ENCODE results near the gene GHRL.

GHRL gene

DNA sequence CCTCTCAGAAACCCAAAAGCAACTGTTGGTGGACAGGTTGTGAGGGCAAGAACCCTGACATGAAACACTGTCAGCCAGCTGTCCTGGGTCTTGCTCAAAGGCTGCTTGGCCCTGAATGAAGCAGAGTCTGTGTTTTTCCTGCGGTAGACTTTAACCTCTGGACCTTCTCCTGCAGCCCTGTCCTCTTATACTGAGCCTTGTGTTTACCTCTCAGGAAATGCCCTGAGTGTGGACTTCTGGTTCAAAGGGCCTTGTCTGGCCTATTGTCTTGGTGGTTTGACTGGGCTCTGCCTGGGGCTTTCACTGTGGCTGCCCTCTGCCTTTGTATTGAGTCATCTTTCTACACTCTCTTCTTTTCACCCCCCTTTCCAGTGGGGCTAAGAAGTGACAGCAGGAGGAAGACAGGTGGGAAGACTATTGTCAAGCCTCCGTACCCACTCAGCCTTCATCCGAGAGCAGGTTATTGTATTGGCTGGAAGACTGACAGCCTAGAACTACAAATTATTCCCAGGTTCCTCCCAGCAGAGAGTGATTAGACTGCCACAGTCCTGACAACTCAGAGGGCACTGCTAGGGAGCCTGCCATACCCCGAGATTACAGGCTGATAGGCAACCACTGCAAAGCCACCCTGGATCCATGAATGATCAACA, 24.7 kb upstream of the GHRL start:
- H3K4me3 Mint-ChIP-seq: peak overlapping the region; percentile 74 to 85 (median 83)
- no peak overlapping the region for H3K27ac Mint-ChIP-seq
- H3K27me3 Mint-ChIP-seq (ENCODE audit: low read depth): no peaks in the 10 kb centered on the region
- peaks cover 7% of the 10 kb centered on the region for H3K4me1 Mint-ChIP-seq
- no peaks in the 10 kb centered on the region for H3K9me3 Mint-ChIP-seq
- TF ChIP-seq, protein P1, sequence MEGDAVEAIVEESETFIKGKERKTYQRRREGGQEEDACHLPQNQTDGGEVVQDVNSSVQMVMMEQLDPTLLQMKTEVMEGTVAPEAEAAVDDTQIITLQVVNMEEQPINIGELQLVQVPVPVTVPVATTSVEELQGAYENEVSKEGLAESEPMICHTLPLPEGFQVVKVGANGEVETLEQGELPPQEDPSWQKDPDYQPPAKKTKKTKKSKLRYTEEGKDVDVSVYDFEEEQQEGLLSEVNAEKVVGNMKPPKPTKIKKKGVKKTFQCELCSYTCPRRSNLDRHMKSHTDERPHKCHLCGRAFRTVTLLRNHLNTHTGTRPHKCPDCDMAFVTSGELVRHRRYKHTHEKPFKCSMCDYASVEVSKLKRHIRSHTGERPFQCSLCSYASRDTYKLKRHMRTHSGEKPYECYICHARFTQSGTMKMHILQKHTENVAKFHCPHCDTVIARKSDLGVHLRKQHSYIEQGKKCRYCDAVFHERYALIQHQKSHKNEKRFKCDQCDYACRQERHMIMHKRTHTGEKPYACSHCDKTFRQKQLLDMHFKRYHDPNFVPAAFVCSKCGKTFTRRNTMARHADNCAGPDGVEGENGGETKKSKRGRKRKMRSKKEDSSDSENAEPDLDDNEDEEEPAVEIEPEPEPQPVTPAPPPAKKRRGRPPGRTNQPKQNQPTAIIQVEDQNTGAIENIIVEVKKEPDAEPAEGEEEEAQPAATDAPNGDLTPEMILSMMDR (IDR thresholded peaks at IDR 0.05; ENCODE audit: unreplicated experiment in 3 of 3): no peak
- peaks cover 34% of the 10 kb centered on the region for H3K36me3 Mint-ChIP-seq (ENCODE audit: low read depth)

- no peak overlapping the region for H3K27ac Mint-ChIP-seq
- H3K36me3 Mint-ChIP-seq (ENCODE audit: low read depth): peaks cover 48% of the 10 kb centered on the region
- H3K27me3 Mint-ChIP-seq (ENCODE audit: low read depth): no peaks in the 10 kb centered on the region
- peaks cover 7% of the 10 kb centered on the region for H3K4me1 Mint-ChIP-seq
- TF ChIP-seq, protein P1 (IDR thresholded peaks at IDR 0.05; ENCODE audit: unreplicated experiment in 3 of 3): no peak
- no peaks in the 10 kb centered on the region for H3K9me3 Mint-ChIP-seq
- no peak overlapping the region for H3K4me3 Mint-ChIP-seq
Observed at GRCh38 chr3:10315771-10316344, 23.1 kb upstream of the GHRL start.

DNA sequence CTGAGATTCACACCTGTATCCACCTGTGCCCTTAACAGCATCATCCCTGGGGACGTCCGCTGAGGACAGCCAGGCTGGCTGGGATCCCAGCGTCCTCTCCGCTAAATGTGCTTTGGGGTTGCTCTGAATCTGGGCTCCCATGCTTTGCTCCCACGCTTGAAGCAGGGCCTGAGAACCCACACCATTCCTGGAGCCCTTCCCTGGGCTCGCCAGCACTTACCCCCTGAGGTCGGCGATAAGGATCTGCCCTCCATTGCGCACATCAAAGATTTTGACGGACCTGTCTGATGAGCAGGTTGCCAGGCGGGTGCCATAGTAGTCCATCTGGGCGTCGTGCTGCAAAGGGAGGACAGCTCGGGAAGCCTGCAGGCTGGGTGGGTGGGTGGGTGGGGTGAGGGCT, 22.4 kb upstream of the GHRL start:
- Mint-ChIP-seq H3K4me3 (no peak overlapping the region), H3K27ac (no peak overlapping the region), H3K27me3 (ENCODE audit: low read depth) (no peaks in the 10 kb centered on the region), H3K9me3 (no peaks in the 10 kb centered on the region), H3K36me3 (ENCODE audit: low read depth) (peaks cover 56% of the 10 kb centered on the region), H3K4me1 (peaks cover 7% of the 10 kb centered on the region)
- TF ChIP-seq, protein P1 (IDR thresholded peaks at IDR 0.05; ENCODE audit: unreplicated experiment in 3 of 3): no peak

DNA sequence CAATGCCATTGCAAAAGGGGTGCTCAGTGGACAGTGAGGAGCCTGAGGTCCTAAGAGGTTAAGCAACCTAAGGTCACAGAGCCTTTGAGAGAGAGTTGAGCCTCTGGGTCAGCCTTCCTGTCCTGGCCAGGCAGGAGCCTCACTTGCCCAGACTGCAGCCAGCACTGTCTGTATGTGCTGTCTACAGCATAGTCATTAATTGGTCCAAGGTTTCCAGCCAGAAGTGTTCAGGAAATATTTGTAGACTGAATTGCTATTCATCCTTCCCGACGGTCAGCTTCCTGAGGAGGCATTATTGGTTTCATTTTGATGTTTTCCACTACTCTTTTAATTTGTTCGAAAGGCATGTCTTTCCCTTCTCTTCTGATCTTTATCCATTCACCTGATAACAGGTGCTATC, 20.1 kb upstream of the GHRL start:
- Mint-ChIP-seq H3K27me3 (ENCODE audit: low read depth) (no peaks in the 10 kb centered on the region), H3K36me3 (ENCODE audit: low read depth) (peaks cover 69% of the 10 kb centered on the region), H3K4me1 (no peaks in the 10 kb centered on the region), H3K27ac (no peak overlapping the region), H3K4me3 (no peak overlapping the region), H3K9me3 (no peaks in the 10 kb centered on the region)
- TF ChIP-seq, protein P1 (IDR thresholded peaks at IDR 0.05; ENCODE audit: unreplicated experiment in 3 of 3): no peak

DNA sequence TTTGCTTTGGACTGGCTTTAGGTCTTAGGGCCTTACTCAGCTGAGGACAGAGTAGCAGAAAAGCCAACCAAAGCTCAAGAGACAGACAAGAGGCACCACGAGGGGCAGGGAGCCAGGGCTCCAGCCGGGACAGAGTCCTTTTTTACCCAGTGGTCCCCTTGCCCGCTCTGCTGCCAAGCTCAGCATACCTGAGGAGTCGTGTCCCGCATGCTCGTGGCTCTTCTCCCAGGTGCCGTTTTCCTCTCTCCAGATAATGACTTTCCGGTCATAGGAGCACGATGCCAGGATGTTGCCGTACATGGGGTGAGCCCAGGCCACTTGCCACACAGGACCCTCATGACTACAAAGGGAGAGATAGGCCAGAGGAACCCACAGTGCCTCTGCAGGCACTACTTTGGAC, 19.6 kb upstream of the GHRL start:
- TF ChIP-seq, protein P1 (IDR thresholded peaks at IDR 0.05; ENCODE audit: unreplicated experiment in 3 of 3): no peak
- Mint-ChIP-seq H3K27me3 (ENCODE audit: low read depth) (no peaks in the 10 kb centered on the region), H3K9me3 (no peaks in the 10 kb centered on the region), H3K4me1 (no peaks in the 10 kb centered on the region), H3K4me3 (no peak overlapping the region), H3K36me3 (ENCODE audit: low read depth) (peaks cover 69% of the 10 kb centered on the region), H3K27ac (no peak overlapping the region)

DNA sequence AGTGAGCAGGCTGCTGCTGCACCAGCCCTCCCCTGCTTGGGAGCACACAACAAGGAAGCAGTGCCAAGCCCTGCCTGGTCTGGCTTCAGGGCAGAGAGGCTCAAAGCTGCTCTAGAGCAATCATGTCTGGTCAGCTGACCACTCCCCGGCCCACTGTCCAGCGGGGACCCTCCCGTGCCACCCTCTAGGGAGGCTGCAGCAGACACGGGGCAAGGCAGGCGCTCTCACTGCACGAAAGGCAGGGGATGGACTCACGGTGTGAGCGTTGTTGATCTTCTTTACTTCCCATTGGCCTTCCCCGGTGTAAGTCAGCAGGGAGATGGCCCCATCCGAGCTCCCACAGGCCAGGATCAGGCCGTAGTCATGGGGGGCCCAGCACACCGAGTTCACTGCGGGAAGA, 19.0 kb upstream of the GHRL start:
- no peaks in the 10 kb centered on the region for H3K9me3 Mint-ChIP-seq
- TF ChIP-seq, protein P1 (IDR thresholded peaks at IDR 0.05; ENCODE audit: unreplicated experiment in 3 of 3): no peak
- no peak overlapping the region for H3K27ac Mint-ChIP-seq
- H3K36me3 Mint-ChIP-seq (ENCODE audit: low read depth): peaks cover 69% of the 10 kb centered on the region
- no peaks in the 10 kb centered on the region for H3K4me1 Mint-ChIP-seq
- H3K27me3 Mint-ChIP-seq (ENCODE audit: low read depth): no peaks in the 10 kb centered on the region
- no peak overlapping the region for H3K4me3 Mint-ChIP-seq

Measured in nephron (organoid).